ENCODE measurements around the gene SKP1.

Gene SKP1

GRCh38 chr5:134143944-134144941 lies 32.5 kb downstream of the SKP1 start:
- DNase-seq (ENCODE audit: low read depth), result no peak

- DNase-seq (ENCODE audit: low read depth), result no peak
These were observed 33.3 kb downstream of the SKP1 start for GRCh38 chr5:134143431-134143830.

- no peak for DNase-seq (ENCODE audit: low read depth)
These were observed 33.9 kb downstream of the SKP1 start for GRCh38 chr5:134142806-134143205.

- DNase-seq (ENCODE audit: low read depth), result no peak
These were observed 34.7 kb downstream of the SKP1 start for GRCh38 chr5:134142052-134142451.

- DNase-seq (ENCODE audit: low read depth), result no peak
These were observed 35.3 kb downstream of the SKP1 start for GRCh38 chr5:134141331-134142050.

GRCh38 chr5:134140530-134141201 lies 36.1 kb downstream of the SKP1 start:
- DNase-seq (ENCODE audit: low read depth), result peak; percentile 59

- DNase-seq (ENCODE audit: low read depth), result no peak
These were observed 36.8 kb downstream of the SKP1 start for GRCh38 chr5:134139891-134140469.

GRCh38 chr5:134139377-134139851 lies 37.3 kb downstream of the SKP1 start:
- DNase-seq (ENCODE audit: low read depth), result no peak

GRCh38 chr5:134138416-134139376 lies 38.1 kb downstream of the SKP1 start:
- DNase-seq (ENCODE audit: low read depth), result peak; percentile 72

- no peak for DNase-seq (ENCODE audit: low read depth)
These were observed 40.0 kb downstream of the SKP1 start for GRCh38 chr5:134136771-134137170.

GRCh38 chr5:134136221-134136631 lies 40.5 kb downstream of the SKP1 start:
- DNase-seq (ENCODE audit: low read depth), result no peak

GRCh38 chr5:134135091-134135655 lies 41.6 kb downstream of the SKP1 start:
- DNase-seq (ENCODE audit: low read depth), result no peak

- no peak for DNase-seq (ENCODE audit: low read depth)
These were observed 42.7 kb downstream of the SKP1 start for GRCh38 chr5:134133995-134134541.

- no peak for DNase-seq (ENCODE audit: low read depth)
These were observed 43.4 kb downstream of the SKP1 start for GRCh38 chr5:134133188-134133994.

- peak; percentile 70 for DNase-seq (ENCODE audit: low read depth)
These were observed 44.2 kb downstream of the SKP1 start for GRCh38 chr5:134132372-134133187.

- no peak for DNase-seq (ENCODE audit: low read depth)
These were observed 45.0 kb downstream of the SKP1 start for GRCh38 chr5:134131578-134132350.

- DNase-seq (ENCODE audit: low read depth), result no peak
These were observed 45.6 kb downstream of the SKP1 start for GRCh38 chr5:134131165-134131564.
